HG03095 (cell line): ENCODE measurements around the gene MTA2.
"Not testable (repeated sequence)": the region's sequence is repeated elsewhere in the genome, so short reads cannot be mapped to it uniquely, and the experiment has no call there.

Experiments
- ATAC-seq: cut with Tn5 transposase; IDR thresholded peaks from one replicate; pipeline ENCODE4 v1.9.1; 2021; ENCODE audit warnings: moderate library complexity; ENCODE audit not compliant: unreplicated experiment

MTA2 gene

GRCh38 chr11:62592989-62593421 is 8.7 kb downstream of the MTA2 start:
- no peak for ATAC-seq

DNA sequence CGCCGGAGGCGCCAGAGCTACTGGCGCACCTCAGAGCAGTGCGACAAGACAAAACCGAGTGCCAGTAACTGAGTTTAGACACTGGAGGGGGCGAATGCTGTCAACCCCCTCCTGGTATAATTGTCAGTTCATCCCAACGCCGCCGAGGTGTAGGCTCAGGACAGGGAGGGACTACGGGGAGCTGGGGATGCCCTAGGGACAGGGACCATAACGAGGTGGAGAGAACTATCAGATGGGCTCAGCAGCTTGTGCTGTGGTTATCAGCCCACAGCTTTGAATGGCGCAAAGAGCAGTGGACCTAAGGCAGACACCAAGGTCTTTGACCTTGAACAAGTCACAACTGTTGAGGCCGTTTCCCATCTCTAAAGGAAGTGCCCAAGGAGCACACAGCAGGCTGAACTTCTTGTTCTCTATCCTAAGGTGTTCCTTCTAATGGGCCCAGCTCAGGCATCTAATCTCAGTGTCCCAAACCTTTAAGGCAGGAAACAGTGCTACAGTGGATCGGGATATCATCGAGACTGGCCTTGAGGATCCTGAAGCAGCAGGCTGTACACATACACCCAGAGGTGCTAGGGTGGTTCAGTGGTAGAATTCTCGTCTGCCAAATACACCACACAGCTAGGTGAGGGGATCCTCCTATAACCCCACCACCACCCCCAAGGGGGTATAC is 9.4 kb downstream of the MTA2 start:
- no peak for ATAC-seq

- ATAC-seq: peak; percentile 81
Observed at GRCh38 chr11:62591448-62592145, 10.1 kb downstream of the MTA2 start, which contains the start of gene TUT1. Gene TUT1, minus strand, starts transcription at chr11:62591523. Its CDS starts 38 bp downstream, at chr11:62591485.

GRCh38 chr11:62588966-62589637 is 12.6 kb downstream of the MTA2 start:
- no peak for ATAC-seq

- ATAC-seq: not testable (repeated sequence)
Observed at GRCh38 chr11:62585356-62585755, 16.3 kb downstream of the MTA2 start.

DNA sequence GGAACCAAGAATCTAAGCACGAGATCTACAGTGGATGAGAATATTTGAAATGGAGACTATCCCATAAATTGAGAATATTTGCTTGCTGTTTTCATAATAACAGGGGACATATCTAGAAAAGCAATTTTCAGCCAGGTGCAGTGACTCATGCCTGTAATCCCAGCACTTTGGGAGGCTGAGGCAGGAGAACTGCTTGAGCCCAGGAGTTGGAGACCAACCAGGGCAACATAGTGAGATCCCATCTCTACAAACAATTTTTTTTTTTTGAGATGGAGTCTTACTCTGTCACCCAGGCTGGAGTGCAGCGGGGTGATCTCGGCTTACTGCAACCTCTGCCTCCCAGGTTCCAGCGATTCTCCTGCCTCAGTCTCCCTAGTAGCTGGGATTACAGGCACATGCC is 19.9 kb downstream of the MTA2 start:
- ATAC-seq: not testable (repeated sequence)

- no peak for ATAC-seq
Observed at GRCh38 chr11:62580959-62581715, 20.5 kb downstream of the MTA2 start.

DNA sequence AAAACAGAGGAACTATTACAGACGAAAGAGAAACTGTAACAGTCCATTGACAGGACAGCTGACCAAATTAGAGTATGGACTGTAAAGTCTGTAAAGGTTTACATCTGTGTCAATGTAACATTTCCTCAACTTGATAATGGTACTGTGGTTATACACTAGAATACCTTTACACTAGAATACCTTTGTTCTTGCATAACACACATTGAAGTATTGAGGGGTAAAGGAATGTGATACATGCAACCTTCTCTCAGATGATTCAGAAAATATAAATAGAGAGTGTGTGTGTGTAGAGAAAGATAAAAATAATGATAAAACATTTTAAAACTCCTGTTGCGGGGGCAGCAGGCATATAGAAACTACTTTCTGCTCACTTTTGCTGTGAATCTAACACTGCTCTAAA is 22.4 kb downstream of the MTA2 start:
- ATAC-seq: no peak

DNA sequence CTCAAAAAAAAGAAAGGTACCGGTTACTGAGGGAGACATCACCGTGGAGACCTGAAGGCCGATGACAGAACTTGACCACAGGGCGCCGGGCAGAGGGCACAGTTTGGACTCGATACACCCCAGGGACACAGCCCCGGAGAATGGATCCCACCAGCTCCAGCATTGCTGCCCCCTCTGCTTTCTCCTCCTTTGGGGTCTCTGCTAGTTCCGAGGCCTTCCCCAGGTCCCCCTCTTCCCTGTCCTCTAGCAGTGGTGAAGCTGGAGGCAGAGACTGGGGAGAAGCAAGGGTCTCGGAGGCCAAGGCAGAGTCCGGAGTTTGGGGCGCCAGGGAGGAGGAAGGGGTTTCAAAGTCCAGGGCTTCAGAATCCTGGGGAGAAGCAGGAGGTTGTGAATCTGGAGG is 23.1 kb downstream of the MTA2 start:
- ATAC-seq: no peak

GRCh38 chr11:62577046-62577714 is 24.5 kb downstream of the MTA2 start:
- ATAC-seq: no peak

- ATAC-seq: no peak
Observed at GRCh38 chr11:62575837-62576236, 25.8 kb downstream of the MTA2 start.

- no peak for ATAC-seq
Observed at GRCh38 chr11:62575156-62575555, 26.5 kb downstream of the MTA2 start.

DNA sequence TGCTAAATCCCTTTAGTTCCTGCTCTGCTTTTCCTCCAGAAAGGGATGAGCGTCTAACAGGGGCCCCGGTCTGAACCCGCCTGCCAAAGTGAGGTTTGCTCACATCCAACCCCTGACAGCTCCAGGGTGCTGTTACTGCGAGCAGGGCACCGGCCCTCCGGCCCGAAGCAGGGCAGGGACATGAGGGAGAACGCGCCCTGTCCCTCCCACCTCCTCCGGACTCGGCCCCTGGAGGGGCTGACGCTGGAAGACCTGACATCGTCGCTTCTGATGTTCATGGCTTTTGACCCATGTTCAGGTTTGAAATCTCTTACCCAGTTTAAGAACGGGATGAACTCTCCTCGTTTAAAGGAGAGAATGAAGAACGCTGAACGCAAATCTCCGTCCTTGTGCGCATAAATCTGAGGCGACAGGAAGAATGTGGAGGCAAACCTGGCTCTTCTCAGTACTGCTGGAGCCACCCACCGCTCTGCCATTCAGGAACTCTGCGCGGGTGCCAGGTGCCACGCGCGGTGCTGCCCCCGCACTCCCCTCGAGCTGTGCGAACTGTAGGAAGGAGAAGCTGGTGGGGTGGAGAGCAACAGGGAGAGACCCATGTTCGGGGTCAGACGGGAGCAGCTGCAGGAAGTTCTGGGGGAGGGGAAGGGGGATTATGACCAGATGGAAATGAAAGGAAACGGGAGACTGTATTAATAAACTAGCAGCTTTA is 27.1 kb downstream of the MTA2 start:
- no peak for ATAC-seq

GRCh38 chr11:62573592-62574362 is 27.9 kb downstream of the MTA2 start, which contains the start of gene EEF1G:
Gene EEF1G, minus strand, starts transcription at chr11:62573891. Its CDS starts 49 bp downstream, at chr11:62573842.
- peak; percentile 81 for ATAC-seq

- no peak for ATAC-seq
Observed at GRCh38 chr11:62573006-62573591, 28.6 kb downstream of the MTA2 start.

DNA sequence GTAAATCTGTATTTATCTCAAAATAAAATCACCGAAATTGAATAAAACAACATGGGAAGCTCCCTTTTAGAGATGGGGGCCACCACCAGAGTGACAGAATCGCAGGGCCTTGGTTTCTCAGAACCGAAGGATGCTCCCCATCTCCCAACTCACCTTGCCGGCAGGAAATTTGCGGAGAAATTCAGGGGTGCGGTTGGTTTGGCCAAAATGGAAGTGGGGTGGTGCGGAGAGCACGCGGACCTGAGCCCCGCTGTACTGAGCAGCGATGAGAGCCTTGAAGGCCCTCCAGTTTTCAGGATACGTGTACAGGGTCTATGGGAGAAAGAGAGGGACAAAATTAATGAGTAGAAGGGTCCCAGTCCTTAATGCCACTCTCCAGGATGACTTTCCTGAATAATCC is 29.2 kb downstream of the MTA2 start:
- ATAC-seq: no peak

- not testable (repeated sequence) for ATAC-seq
Observed at GRCh38 chr11:62571493-62571892, 30.2 kb downstream of the MTA2 start.

DNA sequence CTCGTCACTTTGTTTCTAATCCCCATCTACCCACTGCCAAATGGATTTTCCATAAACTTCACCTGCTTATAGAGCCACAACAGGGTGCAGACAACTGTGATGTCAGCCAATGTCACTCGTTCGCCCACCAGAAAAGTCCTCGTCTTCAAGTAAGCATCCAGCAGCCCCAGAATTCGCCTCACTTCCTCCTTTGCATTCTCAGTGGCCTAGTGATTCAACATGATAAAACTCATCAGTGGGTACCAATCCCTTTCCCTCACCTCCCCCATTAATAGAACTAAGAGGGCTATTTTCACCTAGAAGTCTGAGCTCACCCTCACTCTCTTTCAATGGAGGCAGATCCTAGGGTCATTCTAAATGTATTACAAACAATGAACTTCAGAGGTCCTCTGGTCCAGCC is 30.8 kb downstream of the MTA2 start:
- not testable (repeated sequence) for ATAC-seq

- no peak for ATAC-seq
Observed at GRCh38 chr11:62569611-62570010, 32.1 kb downstream of the MTA2 start.
